OCI-LY1 (cell line): Measurements from ENCODE around the gene RNF138.

Source experiments
- CTCF ChIP-seq: fragments of 200-600 bp; sonication (generic), shearing (Covaris generic); IDR thresholded peaks from 2 replicates; pipeline ENCODE4 v1.5.1; 2017; ENCODE audit warnings: mild to moderate bottlenecking, antibody characterized with exemption, low read length, moderate library complexity, mixed read lengths
- EZH2 ChIP-seq: fragments of 200-600 bp; sonication (generic), shearing (Covaris generic); IDR thresholded peaks from 2 replicates; pipeline ENCODE4 v1.8.0; 2017; ENCODE audit warnings: borderline replicate concordance, mixed run types, mild to moderate bottlenecking, antibody characterized with exemption, low read length, moderate library complexity, mixed read lengths

DNA sequence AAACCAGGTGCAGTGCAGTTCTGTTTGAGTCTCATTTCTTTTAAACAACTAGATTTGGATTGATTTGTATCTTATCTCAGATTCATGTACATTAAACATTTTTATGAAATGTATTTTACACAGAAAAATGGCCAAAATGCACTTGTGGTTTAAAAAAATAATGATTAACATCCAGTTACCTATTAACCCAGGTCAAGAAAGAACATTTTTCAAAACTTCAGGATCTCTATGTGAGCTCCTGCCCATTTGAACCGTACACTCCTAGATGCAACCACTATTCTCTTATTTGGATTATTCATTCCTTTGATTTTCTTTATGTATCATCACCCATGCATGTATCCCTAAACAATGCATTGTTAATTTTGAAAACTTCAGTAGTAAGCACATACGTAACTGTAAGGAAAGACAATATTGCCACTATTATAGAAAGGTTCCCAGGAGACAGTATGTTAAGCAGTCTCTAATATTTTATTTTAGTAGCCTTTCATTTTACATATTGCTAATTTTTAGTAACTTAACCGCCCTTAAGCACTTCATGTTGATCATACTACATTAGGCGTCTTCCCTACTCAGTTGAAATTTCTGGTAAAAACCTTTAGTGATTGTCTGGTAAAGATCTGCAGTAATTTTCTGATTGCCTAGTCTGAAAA is 22.7 kb downstream of the RNF138 start:
- TF ChIP-seq CTCF (no peak), EZH2 (no peak)
